IMR-90 (cell line): Measurements from ENCODE around the gene RNF123. TPM values are rescaled to one million over a fixed set of nuclear protein-coding genes. Genes with fewer than 3 reads are reported as not detected.

Source experiments
- ATAC-seq: fragments of 200-7000 bp; cut with Tn5 transposase; 2 replicates; pipeline ENCODE4 v1.9.1; 2020; ENCODE audit warnings: low read depth, mild to moderate bottlenecking, moderate library complexity
- BruUV-seq: library from RNA; stranded (reverse); fragments of 400-500 nt; replicated peaks from 2 replicates; lab custom pipeline; 2021; lab: Mats Ljungman, UMichigan
- CTCF ChIA-PET: fragments of 300-600 bp; formaldehyde crosslinking; extraction: SDS; loops from one replicate; lab custom pipeline; 2021; ENCODE audit warnings: antibody characterized with exemption; lab: Yijun Ruan, JAX
- POLR2A ChIA-PET: fragments of 300-600 bp; sonication (Branson Sonifier 250); formaldehyde crosslinking; loops from one replicate; lab custom pipeline; 2022; ENCODE audit warnings: antibody characterized with exemption; ENCODE audit not compliant: unreplicated experiment; lab: Charles Lee
- DNase-seq: peaks from one replicate; pipeline ENCODE4 v3.0.0; 2013
- H2AFZ ChIP-seq: replicated peaks from 2 replicates; pipeline ENCODE3; 2013; ENCODE audit warnings: low read length, mild to moderate bottlenecking; ENCODE audit not compliant: poor library complexity
- H2AK5ac ChIP-seq: 2 replicates; pipeline ENCODE4 v1.6.1; 2013; ENCODE audit warnings: low read depth, low read length, inconsistent platforms
- H2AK9ac ChIP-seq: replicated peaks from 2 replicates; pipeline ENCODE3; 2013; ENCODE audit warnings: mild to moderate bottlenecking, low read depth, low read length, moderate library complexity; ENCODE audit not compliant: poor library complexity
- H2BK120ac ChIP-seq: 2 replicates; pipeline ENCODE4 v1.6.1; 2013; ENCODE audit warnings: low read depth, low read length, inconsistent platforms
- H2BK15ac ChIP-seq: 3 replicates; pipeline ENCODE4 v1.6.1; 2013; ENCODE audit warnings: low read depth, low read length, inconsistent platforms
- H2BK20ac ChIP-seq: 2 replicates; pipeline ENCODE4 v1.6.1; 2013; ENCODE audit warnings: low read depth, mild to moderate bottlenecking, inconsistent platforms, low read length, moderate library complexity
- H2BK5ac ChIP-seq: 2 replicates; pipeline ENCODE4 v1.6.1; 2013; ENCODE audit warnings: mild to moderate bottlenecking, low read depth, low read length, inconsistent platforms; ENCODE audit not compliant: poor library complexity, severe bottlenecking
- H3K14ac ChIP-seq: replicated peaks from 2 replicates; pipeline ENCODE4 v1.6.1; 2013; ENCODE audit warnings: low read depth, low read length, inconsistent platforms
- H3K18ac ChIP-seq: 2 replicates; pipeline ENCODE4 v1.6.1; 2013; ENCODE audit warnings: low read depth, low read length, control low read depth
- H3K23ac ChIP-seq: 2 replicates; pipeline ENCODE4 v1.6.1; 2013; ENCODE audit warnings: low read depth, low read length, inconsistent platforms
- H3K27ac ChIP-seq: 2 replicates; pipeline ENCODE4 v1.5.1; 2013; ENCODE audit warnings: mild to moderate bottlenecking, control low read depth, low read length; ENCODE audit not compliant: insufficient read depth
- H3K27me3 ChIP-seq: 2 replicates; pipeline ENCODE4 v1.6.1; 2013; ENCODE audit warnings: low read length; ENCODE audit not compliant: control insufficient read depth, insufficient read depth
- H3K36me3 ChIP-seq: 2 replicates; pipeline ENCODE4 v1.6.1; 2013; ENCODE audit warnings: low read length, mixed read lengths; ENCODE audit not compliant: control insufficient read depth, insufficient read depth
- H3K4ac ChIP-seq: 2 replicates; pipeline ENCODE4 v1.6.1; 2013; ENCODE audit warnings: low read depth, low read length, inconsistent platforms
- H3K4me1 ChIP-seq: 2 replicates; pipeline ENCODE4 v1.6.1; 2013; ENCODE audit warnings: low read length, mixed read lengths; ENCODE audit not compliant: control insufficient read depth, insufficient read depth
- H3K4me2 ChIP-seq: 2 replicates; pipeline ENCODE4 v1.6.1; 2013; ENCODE audit warnings: low read depth, mild to moderate bottlenecking, control low read depth, low read length, moderate library complexity
- H3K4me3 ChIP-seq: 2 replicates; pipeline ENCODE4 v1.5.1; 2013; ENCODE audit warnings: low read depth, mild to moderate bottlenecking, control low read depth, low read length, moderate library complexity; ENCODE audit not compliant: insufficient read depth
- H3K56ac ChIP-seq: 2 replicates; pipeline ENCODE4 v1.6.1; 2013; ENCODE audit warnings: low read length, inconsistent platforms; ENCODE audit not compliant: insufficient read depth; ENCODE audit errors: extremely low read depth
- H3K79me1 ChIP-seq, 2 experiments: 2 replicates each; pipeline ENCODE4 v1.6.1; 2013; ENCODE audit warnings: low read length in 2 of 2, inconsistent platforms in 1 of 2, low read depth in 1 of 2
- H3K9ac ChIP-seq: 2 replicates; pipeline ENCODE4 v1.6.1; 2013; ENCODE audit warnings: low read depth, low read length, control low read depth
- H3K9me1 ChIP-seq: 2 replicates; pipeline ENCODE4 v1.6.1; 2013; ENCODE audit warnings: low read length, inconsistent platforms; ENCODE audit not compliant: insufficient read depth
- H3K9me3 ChIP-seq: 2 replicates; pipeline ENCODE4 v1.6.1; 2013; ENCODE audit warnings: low read length; ENCODE audit not compliant: control insufficient read depth, insufficient read depth
- H4K20me1 ChIP-seq: 2 replicates; pipeline ENCODE4 v1.6.1; 2013; ENCODE audit warnings: low read length, inconsistent platforms; ENCODE audit not compliant: insufficient read depth
- H4K5ac ChIP-seq: 2 replicates; pipeline ENCODE4 v1.6.1; 2013; ENCODE audit warnings: mild to moderate bottlenecking, low read depth, low read length, control low read depth
- H4K8ac ChIP-seq, 2 experiments: 2 replicates each; pipeline ENCODE4 v1.6.1; 2013; ENCODE audit warnings: low read depth in 2 of 2, low read length in 2 of 2, control low read depth in 1 of 2, inconsistent platforms in 1 of 2
- H4K91ac ChIP-seq: 2 replicates; pipeline ENCODE4 v1.6.1; 2013; ENCODE audit warnings: low read depth, low read length, inconsistent platforms; ENCODE audit not compliant: insufficient read depth
- BHLHE40 ChIP-seq: fragments of 150-350 bp; IDR thresholded peaks from 2 replicates; pipeline ENCODE4 v1.6.1; 2016; ENCODE audit warnings: mild to moderate bottlenecking, low read depth, low read length
- NFE2L2 ChIP-seq: fragments of 150-350 bp; IDR thresholded peaks from 2 replicates; pipeline ENCODE4 v1.6.1; 2016; ENCODE audit warnings: low read depth, mild to moderate bottlenecking, low read length
- POLR2A ChIP-seq: IDR thresholded peaks from 2 replicates; pipeline ENCODE4 v1.6.1; 2012; ENCODE audit warnings: mild to moderate bottlenecking, low read depth, low read length
- RFX5 ChIP-seq: IDR thresholded peaks from 2 replicates; pipeline ENCODE4 v1.8.0; 2012; ENCODE audit warnings: low read depth, mild to moderate bottlenecking, low read length, moderate library complexity
- SMC3 ChIP-seq: fragments of 150-350 bp; IDR thresholded peaks from 2 replicates; pipeline ENCODE4 v1.6.1; 2016; ENCODE audit warnings: low read depth, mild to moderate bottlenecking, antibody characterized with exemption, low read length, moderate library complexity
- WGBS, 2 experiments: methylation state at CpG; one replicate each; pipeline versions ENCODE4 v1.1.5 to v1.1.7; 2013; ENCODE audit warnings: missing lambda C conversion rate in 2 of 2; ENCODE audit not compliant: insufficient read length in 1 of 2; ENCODE audit errors: extremely low coverage in 2 of 2; 5-methylcytosine and 5-hydroxymethylcytosine counted together
- dilution Hi-C: fragments of 300-500 bp; cut with HindIII; formaldehyde crosslinking; loops from one replicate; pipeline ENCODE4 v1.14.3; 2018; ENCODE audit warnings: low sequenced_read_pairs; ENCODE audit not compliant: unreplicated experiment
- in situ Hi-C: fragments of 300-500 bp; cut with MboI; formaldehyde crosslinking; loops from 3 replicates; pipeline ENCODE4 v1.14.3; 2019; ENCODE audit warnings: low sequenced_read_pairs, inconsistent platforms, mixed read lengths
- intact Hi-C: fragments of 100-400 bp; cut with micrococcal nuclease; formaldehyde crosslinking; loops from 2 replicates; pipeline ENCODE4 v1.10.0; 2022
- polyA plus RNA-seq, 3 experiments: library from polyadenylated mRNA; depleted of rRNA; stranded (reverse); fragments of >200 nt; gene quantifications; 2 replicates each; pipeline ENCODE4 v1.2.3, GENCODE V29; 2012; ENCODE audit warnings: low replicate concordance in 1 of 3
- total RNA-seq: library from RNA; depleted of rRNA; stranded (reverse); fragments of >200 nt; gene quantifications from 2 replicates; pipeline ENCODE4 v1.2.3, GENCODE V29; 2012

RNF123 gene
- total and polyA plus RNA-seq, 2 of the 4 experiments (the other 2 are of a cell fraction): 13.4 to 37.7 TPM

- no peak overlapping the region for H3K27ac ChIP-seq
- H3K14ac ChIP-seq: no peak overlapping the region
- H3K9ac ChIP-seq: no peak overlapping the region
- no peak overlapping the region for H2BK20ac ChIP-seq
- no peak overlapping the region for H3K4ac ChIP-seq
- WGBS, 2 experiments: 58% methylated on average over 7 of the region's 8 CpGs; no CpG with 5 or more reads in 1 of the 2 experiments
- no peak overlapping the region for H3K18ac ChIP-seq
- BruUV-seq: no TSS peak
- no peaks in the 10 kb centered on the region for H3K4me1 ChIP-seq
- no peaks in the 10 kb centered on the region for H3K79me1 ChIP-seq
- ATAC-seq: no peak
- intact Hi-C loops: no loop called here
- no peaks in the 10 kb centered on the region for H3K9me3 ChIP-seq
- no peak overlapping the region for H2AK5ac ChIP-seq
- H3K27me3 ChIP-seq: peaks cover 36% of the 10 kb centered on the region
- no peak for TF ChIP-seq POLR2A
- TF ChIP-seq RFX5: no peak
- TF ChIP-seq NFE2L2: no peak
- no peak for TF ChIP-seq BHLHE40
- TF ChIP-seq SMC3: no peak
- no peak overlapping the region for H2AK9ac ChIP-seq
- DNase-seq: no peak
- POLR2A ChIA-PET: no interaction called here
- dilution Hi-C loops: no loop called here
- CTCF ChIA-PET: interaction anchor here (0.5 kb wide), 1 partner anchor 127 kb away, joined by 4 read pairs; no protein-coding TSS in a partner anchor
- H3K4me2 ChIP-seq: no peak overlapping the region
- in situ Hi-C loops: no loop called here
- no peaks in the 10 kb centered on the region for H4K20me1 ChIP-seq
- no peaks in the 10 kb centered on the region for H3K36me3 ChIP-seq
- no peak overlapping the region for H2BK120ac ChIP-seq
- no peak overlapping the region for H4K5ac ChIP-seq
- H2AFZ ChIP-seq: no peak overlapping the region
- H4K91ac ChIP-seq: no peak overlapping the region
- H2BK5ac ChIP-seq: no peak overlapping the region
- H2BK15ac ChIP-seq: no peak overlapping the region
- H3K9me1 ChIP-seq: peaks cover 3% of the 10 kb centered on the region; the same call in 1 of the 2 replicates
- no peak overlapping the region for H4K8ac ChIP-seq
- H3K23ac ChIP-seq: no peak overlapping the region; the same call in 1 of the 2 replicates
- H3K4me3 ChIP-seq: no peak overlapping the region
- H3K56ac ChIP-seq: no peak overlapping the region
Observed at GRCh38 chr3:49644684-49645083, 44.7 kb upstream of the RNF123 start.
